Measurements from ENCODE around the gene GRM5.

Gene GRM5

Small RNA genes within 50 kb of the gene (small RNA-seq; reads per million reads assigned to genes)
- 0.13 to 0.18 reads per million in 2 experiments for gene RNU6-16P
